NCI-H748 (cell line): Measurements from ENCODE around the gene ROBO3.

Experiments
- DNase-seq: peaks from one replicate; lab custom pipeline; 2025; ENCODE audit not compliant: unreplicated experiment; lab: John Stamatoyannopoulos, UW

ROBO3 gene

GRCh38 chr11:124890151-124890550, 24.9 kb downstream of the ROBO3 start:
- DNase-seq: no peak

- no peak for DNase-seq
Observed at GRCh38 chr11:124890683-124891372, 25.6 kb downstream of the ROBO3 start.

GRCh38 chr11:124891373-124891861, 26.2 kb downstream of the ROBO3 start:
- no peak for DNase-seq

GRCh38 chr11:124892146-124892545, 26.9 kb downstream of the ROBO3 start:
- DNase-seq: no peak

GRCh38 chr11:124892750-124893454, 27.7 kb downstream of the ROBO3 start:
- DNase-seq: no peak

GRCh38 chr11:124893781-124894401, 28.7 kb downstream of the ROBO3 start:
- no peak for DNase-seq

GRCh38 chr11:124894606-124895430, 29.6 kb downstream of the ROBO3 start:
- DNase-seq: no peak

- no peak for DNase-seq
Observed at GRCh38 chr11:124895471-124895971, 30.3 kb downstream of the ROBO3 start.

GRCh38 chr11:124896071-124896750, 31.0 kb downstream of the ROBO3 start:
- DNase-seq: no peak

GRCh38 chr11:124896821-124897391, 31.7 kb downstream of the ROBO3 start:
- DNase-seq: no peak

- no peak for DNase-seq
Observed at GRCh38 chr11:124897674-124898262, 32.5 kb downstream of the ROBO3 start, which contains the start of gene ROBO4. TSS of gene ROBO4 (minus strand) at chr11:124897865. CDS start at chr11:124897795, 70 bp downstream.

- no peak for DNase-seq
Observed at GRCh38 chr11:124898263-124898680, 33.0 kb downstream of the ROBO3 start.

GRCh38 chr11:124898711-124899110, 33.5 kb downstream of the ROBO3 start:
- DNase-seq: no peak

- DNase-seq: no peak
Observed at GRCh38 chr11:124899383-124900145, 34.3 kb downstream of the ROBO3 start.

GRCh38 chr11:124900464-124900863, 35.2 kb downstream of the ROBO3 start:
- no peak for DNase-seq

- no peak for DNase-seq
Observed at GRCh38 chr11:124902616-124903015, 37.4 kb downstream of the ROBO3 start.

GRCh38 chr11:124915541-124916369, 50.5 kb downstream of the ROBO3 start:
- no peak for DNase-seq

GRCh38 chr11:124916370-124916710, 51.1 kb downstream of the ROBO3 start:
- no peak for DNase-seq
